H1 (cell line): ENCODE data around the gene LEFTY1. TPM values are rescaled to one million over a fixed set of nuclear protein-coding genes. Genes with fewer than 3 reads are reported as not detected.

Experiments used
- CTCF ChIA-PET: fragments of 300-600 bp; sonication (Branson Sonifier 250); formaldehyde crosslinking; loops from one replicate; lab custom pipeline; 2021; ENCODE audit not compliant: partially characterized antibody; lab: Charles Lee
- POLR2A ChIA-PET: fragments of 300-600 bp; sonication (Branson Sonifier 250); formaldehyde crosslinking; loops from one replicate; lab custom pipeline; 2021; ENCODE audit warnings: inconsistent platforms; ENCODE audit not compliant: partially characterized antibody; lab: Charles Lee
- DNase-seq, 2 experiments: peaks; one replicate each; pipeline versions ENCODE4 v3.0.0 to v3.0.0-alpha.2; 2010 to 2022; ENCODE audit warnings: low spot score in 2 of 2, low read depth in 1 of 2, mixed read lengths in 1 of 2
- FAIRE-seq: peaks from 2 replicates; lab custom pipeline; 2011; peaks lifted over from hg19 to GRCh38; lab: Jason Lieb, UNC
- H2AFZ ChIP-seq: 2 replicates; pipeline ENCODE4 v1.8.1; 2012; ENCODE audit warnings: low read length, inconsistent platforms
- H2AK5ac ChIP-seq: 2 replicates; pipeline ENCODE4 v1.6.1; 2013; ENCODE audit warnings: low read depth, low read length
- H2BK120ac ChIP-seq: replicated peaks from 2 replicates; pipeline ENCODE3; 2013; ENCODE audit warnings: low read depth, low read length, inconsistent platforms
- H2BK12ac ChIP-seq: 2 replicates; pipeline ENCODE4 v1.6.1; 2013; ENCODE audit warnings: low read depth, low read length
- H2BK15ac ChIP-seq: 2 replicates; pipeline ENCODE4 v1.6.1; 2013; ENCODE audit warnings: low read length
- H2BK20ac ChIP-seq: 2 replicates; pipeline ENCODE4 v1.6.1; 2013; ENCODE audit warnings: low read length
- H2BK5ac ChIP-seq: 2 replicates; pipeline ENCODE4 v1.6.1; 2013; ENCODE audit warnings: low read depth, low read length
- H3K14ac ChIP-seq: 2 replicates; pipeline ENCODE4 v1.6.1; 2013; ENCODE audit warnings: inconsistent platforms; ENCODE audit not compliant: insufficient read length
- H3K18ac ChIP-seq: 2 replicates; pipeline ENCODE4 v1.6.1; 2013; ENCODE audit warnings: low read length; ENCODE audit errors: extremely low read depth
- H3K23ac ChIP-seq: 2 replicates; pipeline ENCODE4 v1.6.1; 2013; ENCODE audit warnings: inconsistent platforms; ENCODE audit not compliant: insufficient read length
- H3K23me2 ChIP-seq: 2 replicates; pipeline ENCODE4 v1.6.1; 2013; ENCODE audit warnings: low read depth, low read length
- H3K27ac ChIP-seq: 2 replicates; pipeline ENCODE4 v1.6.1; 2011; ENCODE audit warnings: low read depth, low read length, inconsistent platforms
- H3K27me3 ChIP-seq, 4 experiments: replicated peaks in 1 of 4; 1 replicate in 1 of 4; 2 replicates in 3 of 4; pipeline versions ENCODE4 v1.6.1 to v1.8.1; 2011 to 2013; ENCODE audit warnings: low read length in 3 of 4, mild to moderate bottlenecking in 3 of 4, inconsistent platforms in 2 of 4, mixed read lengths in 2 of 4, moderate library complexity in 1 of 4; ENCODE audit not compliant: control insufficient read depth in 3 of 4, insufficient read depth in 3 of 4; ENCODE audit errors: extremely low read depth in 1 of 4
- H3K36me3 ChIP-seq, 4 experiments: 2 replicates each; pipeline versions ENCODE4 v1.6.1 to v1.8.1; 2011 to 2013; ENCODE audit warnings: mild to moderate bottlenecking in 4 of 4, low read length in 3 of 4, moderate library complexity in 2 of 4, control low read depth in 1 of 4, inconsistent platforms in 1 of 4; ENCODE audit not compliant: insufficient read depth in 4 of 4, control insufficient read depth in 2 of 4
- H3K4ac ChIP-seq: replicated peaks from 2 replicates; pipeline ENCODE3; 2013; ENCODE audit warnings: low read length, low read depth, mixed read lengths, inconsistent platforms; ENCODE audit not compliant: insufficient read length
- H3K4me1 ChIP-seq, 4 experiments: replicated peaks in 1 of 4; 1 replicate in 1 of 4; 2 replicates in 3 of 4; pipeline versions ENCODE4 v1.6.1 to v1.8.1; 2011 to 2013; ENCODE audit warnings: low read length in 3 of 4, inconsistent platforms in 2 of 4, mixed read lengths in 1 of 4; ENCODE audit not compliant: insufficient read depth in 4 of 4, control insufficient read depth in 3 of 4
- H3K4me2 ChIP-seq, 2 experiments: 2 replicates each; pipeline versions ENCODE4 v1.6.1 to v1.8.1; 2011 to 2013; ENCODE audit warnings: low read depth in 2 of 2, low read length in 2 of 2, control low read depth in 1 of 2, inconsistent platforms in 1 of 2, mild to moderate bottlenecking in 1 of 2; ENCODE audit not compliant: insufficient read depth in 1 of 2
- H3K4me3 ChIP-seq, 4 experiments: fragments of 200-600, 300-600 bp in 1 of 4; sonication (generic), shearing (Covaris generic), sonication (Bioruptor Twin) in 1 of 4; 2 replicates each; pipeline versions ENCODE4 v1.5.1 to v1.8.1; 2011 to 2016; ENCODE audit warnings: low read length in 4 of 4, low read depth in 3 of 4, control low read depth in 2 of 4, inconsistent platforms in 2 of 4, mild to moderate bottlenecking in 2 of 4, mixed read lengths in 1 of 4, moderate library complexity in 1 of 4; ENCODE audit not compliant: insufficient read depth in 2 of 4; ENCODE audit errors: extremely low read depth in 1 of 4
- H3K56ac ChIP-seq: replicated peaks from 2 replicates; pipeline ENCODE3; 2013; ENCODE audit warnings: low read depth, mild to moderate bottlenecking, mixed read lengths, low read length, inconsistent platforms; ENCODE audit not compliant: insufficient read length
- H3K79me1 ChIP-seq: 2 replicates; pipeline ENCODE4 v1.6.1; 2013; ENCODE audit warnings: low read depth, low read length, control low read depth
- H3K79me2 ChIP-seq, 2 experiments: 2 replicates each; pipeline versions ENCODE4 v1.6.1 to v1.8.1; 2012 to 2013; ENCODE audit warnings: low read length in 2 of 2, mild to moderate bottlenecking in 2 of 2, inconsistent platforms in 1 of 2; ENCODE audit not compliant: insufficient read depth in 2 of 2, control insufficient read depth in 1 of 2
- H3K9ac ChIP-seq, 4 experiments: replicated peaks in 1 of 4; 1 replicate in 1 of 4; 2 replicates in 3 of 4; pipeline versions ENCODE4 v1.6.1 to v1.8.1; 2011 to 2013; ENCODE audit warnings: low read depth in 3 of 4, low read length in 3 of 4, control low read depth in 2 of 4, mild to moderate bottlenecking in 2 of 4, moderate library complexity in 2 of 4, inconsistent platforms in 1 of 4; ENCODE audit errors: extremely low read depth in 1 of 4
- H3K9me3 ChIP-seq, 2 experiments: 2 replicates each; pipeline versions ENCODE4 v1.6.1 to v1.8.1; 2012 to 2013; ENCODE audit warnings: mild to moderate bottlenecking in 2 of 2, moderate library complexity in 2 of 2, control low read depth in 1 of 2, inconsistent platforms in 1 of 2, low read depth in 1 of 2, low read length in 1 of 2, mixed read lengths in 1 of 2; ENCODE audit not compliant: insufficient read depth in 2 of 2
- H4K20me1 ChIP-seq, 2 experiments: replicated peaks in 1 of 2; 2 replicates each; pipeline versions ENCODE3 to v1.8.1; 2011 to 2013; ENCODE audit warnings: inconsistent platforms in 2 of 2, low read length in 2 of 2, mild to moderate bottlenecking in 1 of 2; ENCODE audit not compliant: insufficient read depth in 2 of 2, control insufficient read depth in 1 of 2
- H4K5ac ChIP-seq: 2 replicates; pipeline ENCODE4 v1.6.1; 2013; ENCODE audit warnings: low read length, low read depth, mixed read lengths, inconsistent platforms; ENCODE audit not compliant: insufficient read length
- H4K8ac ChIP-seq: 2 replicates; pipeline ENCODE4 v1.8.0; 2013; ENCODE audit warnings: mild to moderate bottlenecking, moderate library complexity, low read length, inconsistent platforms; ENCODE audit not compliant: insufficient read depth; ENCODE audit errors: extremely low read depth
- H4K91ac ChIP-seq: replicated peaks from 2 replicates; pipeline ENCODE3; 2013; ENCODE audit warnings: low read length, mixed read lengths, inconsistent platforms; ENCODE audit not compliant: insufficient read length
- ASH2L ChIP-seq: fragments of 200-600, 300-600 bp; sonication (generic); IDR thresholded peaks from one replicate; pipeline ENCODE4 v1.7.1; 2017; ENCODE audit warnings: low read length
- EGR1 ChIP-seq: IDR thresholded peaks from 2 replicates; pipeline ENCODE4 v1.6.1; 2011; ENCODE audit warnings: low read depth, low read length, borderline replicate concordance
- WGBS, 2 experiments: shearing (Covaris generic) in 1 of 2; methylation state at CpG; one replicate each; pipeline versions ENCODE4 v1.1.6 to v1.1.7; 2013 to 2015; ENCODE audit warnings: low lambda C conversion rate in 2 of 2, mixed read lengths in 2 of 2, inconsistent platforms in 1 of 2, low coverage in 1 of 2, missing lambda C conversion rate in 1 of 2; ENCODE audit not compliant: insufficient replicate concordance in 2 of 2, insufficient coverage in 1 of 2, insufficient read length in 1 of 2; ENCODE audit errors: extremely low coverage in 1 of 2, missing lambda C conversion rate in 1 of 2; 5-methylcytosine and 5-hydroxymethylcytosine counted together
- polyA plus RNA-seq, 7 experiments: library from polyadenylated mRNA; depleted of rRNA in 3 of 7; stranded (reverse) in 5 of 7; unstranded in 2 of 7; fragments of >200 nt in 5 of 7; fragments of 200-250 nt in 2 of 7; gene quantifications; 1 replicate in 5 of 7; 2 replicates in 1 of 7; 4 replicates in 1 of 7; pipeline versions ENCODE4 v1.2.1 to v1.2.3, GENCODE V29; 2011 to 2013; ENCODE audit warnings: missing spikeins in 2 of 7, mixed read lengths in 2 of 7
- total RNA-seq: library from RNA; stranded (reverse); fragmentation: NEBNext Ultra II Directional; extraction: Animal tissue kit (Norgen Biotek cat#: 25700); gene quantifications from 2 replicates; pipeline ENCODE4 v1.2.1, GENCODE V29; 2021

Gene LEFTY1
- total and polyA plus RNA-seq, 2 of the 8 experiments (the other 6 are each of a cell fraction or from before 2014, with no cell fraction given): 4.5 to 11.7 TPM

DNA sequence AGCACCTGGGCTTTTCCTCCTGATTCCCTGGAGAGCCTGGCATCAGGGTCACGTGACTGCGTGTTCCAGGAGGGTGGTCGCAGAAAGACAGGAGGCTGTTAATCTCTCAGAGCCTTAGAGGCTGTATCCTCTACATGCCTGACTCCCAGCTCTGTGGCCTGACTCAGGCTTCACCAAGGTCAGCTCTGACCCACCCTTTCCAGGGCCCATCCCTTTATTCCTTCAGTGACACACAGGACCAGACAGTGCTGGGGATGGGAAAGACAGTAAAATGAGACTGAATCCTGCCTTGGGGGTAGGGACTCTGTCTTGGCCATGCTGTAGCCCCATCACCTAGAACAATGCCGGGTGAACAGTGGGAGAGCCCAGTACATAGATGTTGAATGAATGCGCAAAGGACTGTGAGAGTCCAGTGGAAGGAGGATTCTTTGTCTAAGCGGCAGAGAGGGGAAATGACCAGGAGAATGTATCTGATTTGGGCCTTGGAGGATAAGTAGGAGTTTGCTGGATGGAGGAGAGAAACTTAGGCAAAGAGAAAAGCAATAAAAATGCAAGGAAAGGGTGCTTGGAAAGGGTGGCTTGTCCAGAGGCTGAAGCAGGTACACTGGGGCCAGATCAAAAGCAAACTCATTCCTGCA, 46.0 kb downstream of the LEFTY1 start:
- CTCF ChIA-PET: interaction anchor here (0.7 to 3.4 kb wide), 9 partner anchors 18 to 368 kb away, joined by 3 to 10 read pairs (median 4); partner anchors contain the start of gene SRP9
- no peak overlapping the region for H2BK15ac ChIP-seq
- TF ChIP-seq ASH2L (no peak), EGR1 (no peak)

More for the DNA sequence above, 46.0 kb downstream of the LEFTY1 start:
- Histone ChIP-seq H4K20me1 (peaks cover 2 to 8% of the 10 kb centered on the region in 2 experiments), H3K4me3 (no peak overlapping the region), H4K91ac (no peak overlapping the region), H2AFZ (no peak overlapping the region), H3K27me3 (no peaks in the 10 kb centered on the region; a peak in 1 of 7 replicates), H3K18ac (no peak overlapping the region), H3K27ac (no peak overlapping the region), H3K36me3 (peaks cover 0 to 16% (median 6%) of the 10 kb centered on the region in 4 experiments; a peak in 3 of 8 replicates), H3K4me1 (peaks cover 0 to 8% (median 4%) of the 10 kb centered on the region in 4 experiments; a peak in 4 of 7 replicates), H3K79me1 (0 out of 2 replicates have a peak, but pooled peaks cover 2% of the 10 kb centered on the region), H4K8ac (no peak overlapping the region), H3K23me2 (no peaks in the 10 kb centered on the region; the same call in 1 of the 2 replicates), H3K9me3 (no peaks in the 10 kb centered on the region), H2BK12ac (no peak overlapping the region), H2BK120ac (no peak overlapping the region), H2BK20ac (no peak overlapping the region), H3K23ac (no peak overlapping the region), H3K56ac (no peak overlapping the region), H3K4ac (no peak overlapping the region), H3K14ac (no peak overlapping the region), H3K9ac (no peak overlapping the region), H3K4me2 (no peak overlapping the region), H4K5ac (no peak overlapping the region), H2BK5ac (no peak overlapping the region; the same call in 1 of the 2 replicates), H2AK5ac (no peak overlapping the region), H3K79me2 (no peaks in the 10 kb centered on the region)
- no peak for FAIRE-seq
- 93% methylated on average over 6 of the region's 6 CpGs; no CpG with 5 or more reads in 1 of the 2 experiments for WGBS, 2 experiments
- POLR2A ChIA-PET: interaction anchor here (0.9 to 3.4 kb wide), 12 partner anchors 10 to 368 kb away, joined by 3 to 15 read pairs (median 4); partner anchors contain the start of genes LEFTY1 and SRP9
- no peak for DNase-seq
